D341Med (cell line): ENCODE data around the gene MLPH.

ENCODE experiments used
- DNase-seq: peaks from one replicate; pipeline ENCODE4 v3.0.0; 2012; ENCODE audit warnings: low spot score

Gene MLPH

DNA sequence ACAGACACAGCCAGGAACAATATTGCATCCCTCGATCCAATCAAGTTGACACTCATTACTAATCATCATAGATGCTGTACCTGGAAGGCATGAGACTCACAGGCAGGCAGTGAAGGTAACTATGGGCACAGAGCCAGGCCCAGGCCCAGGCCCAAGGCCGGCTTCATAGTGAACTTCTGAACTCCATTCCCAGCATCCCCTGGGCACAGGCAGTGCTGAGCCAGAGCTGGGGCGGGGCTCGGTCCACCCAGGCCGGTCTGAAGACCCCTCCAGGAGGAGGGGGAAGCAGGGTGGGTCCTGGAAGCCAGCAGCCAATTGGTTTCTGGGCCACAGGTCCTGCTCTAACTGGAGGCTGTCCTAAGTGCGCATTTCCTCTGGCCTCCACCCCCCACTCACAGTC, 37.6 kb downstream of the MLPH start:
- DNase-seq = no peak

- no peak for DNase-seq
Measured at GRCh38 chr2:237525559-237526157, 38.6 kb downstream of the MLPH start.

GRCh38 chr2:237527233-237527632, 40.2 kb downstream of the MLPH start:
- DNase-seq = no peak

- DNase-seq = no peak
Measured at GRCh38 chr2:237527766-237528165, 40.7 kb downstream of the MLPH start.

DNA sequence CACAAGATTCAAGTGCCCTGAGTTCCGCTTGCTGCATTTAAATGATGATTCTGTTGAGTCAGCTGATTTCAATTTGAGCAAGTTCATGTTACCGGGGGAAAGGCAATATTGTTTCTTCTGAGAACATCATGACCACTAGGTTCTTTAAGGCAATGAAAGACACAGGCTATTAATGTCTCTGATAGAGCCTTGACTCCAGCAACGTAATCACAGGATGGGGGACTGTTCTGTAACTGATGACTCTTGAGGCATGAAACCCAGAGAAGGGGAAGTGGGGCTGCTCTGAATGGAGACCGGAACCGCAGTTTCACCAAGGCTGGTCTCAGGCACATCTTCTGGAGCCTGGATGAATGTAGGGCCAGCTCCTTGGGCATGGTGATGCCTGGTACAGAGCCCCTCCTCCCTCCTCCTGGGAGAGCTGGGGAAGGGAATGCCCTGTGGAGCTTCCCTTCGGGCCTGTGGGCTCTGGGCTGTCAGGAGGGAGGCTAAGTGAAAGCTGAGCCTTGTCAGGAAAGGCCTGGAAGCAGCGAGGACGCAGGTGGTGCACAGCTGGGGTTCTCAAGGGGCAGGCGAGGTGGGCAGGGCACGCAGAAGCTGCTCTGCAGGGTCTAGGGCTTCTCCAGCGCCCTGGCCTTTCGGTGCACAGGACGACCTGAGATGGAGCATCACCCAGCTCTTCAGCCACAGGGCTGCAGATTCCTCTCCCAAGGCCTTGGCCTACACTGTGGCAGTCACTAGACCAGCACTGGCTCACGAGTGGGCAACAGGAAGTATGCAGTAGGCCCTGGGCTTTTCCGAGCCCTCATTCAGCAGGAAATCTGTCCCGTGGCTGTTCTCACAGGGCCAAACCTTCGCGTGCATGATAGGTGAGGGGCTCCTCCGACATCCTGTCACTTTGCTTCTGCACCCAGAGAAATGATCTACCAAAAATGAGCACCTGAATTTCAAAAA, 42.7 kb downstream of the MLPH start:
- DNase-seq = no peak

GRCh38 chr2:237530472-237531433, 43.7 kb downstream of the MLPH start:
- no peak for DNase-seq

DNA sequence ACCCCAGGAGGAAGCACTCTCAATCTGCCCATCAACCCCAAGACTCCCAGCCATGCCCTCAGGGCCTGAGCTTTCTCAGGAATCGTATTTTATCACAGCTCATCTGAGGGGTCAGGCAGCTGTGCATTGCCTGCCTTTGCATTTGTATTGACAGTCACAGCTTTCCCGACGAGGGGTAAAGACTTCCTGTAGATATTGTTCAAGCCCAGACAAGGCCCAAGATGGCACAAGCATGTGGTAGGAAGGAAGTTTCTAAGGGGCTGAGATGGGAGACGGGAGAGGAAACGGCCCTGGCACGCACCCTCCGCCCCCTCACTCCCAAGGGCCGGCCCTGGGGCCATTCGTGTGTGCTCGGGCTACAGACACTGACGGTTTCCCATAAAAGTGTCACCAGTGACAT, 45.1 kb downstream of the MLPH start:
- DNase-seq = no peak

DNA sequence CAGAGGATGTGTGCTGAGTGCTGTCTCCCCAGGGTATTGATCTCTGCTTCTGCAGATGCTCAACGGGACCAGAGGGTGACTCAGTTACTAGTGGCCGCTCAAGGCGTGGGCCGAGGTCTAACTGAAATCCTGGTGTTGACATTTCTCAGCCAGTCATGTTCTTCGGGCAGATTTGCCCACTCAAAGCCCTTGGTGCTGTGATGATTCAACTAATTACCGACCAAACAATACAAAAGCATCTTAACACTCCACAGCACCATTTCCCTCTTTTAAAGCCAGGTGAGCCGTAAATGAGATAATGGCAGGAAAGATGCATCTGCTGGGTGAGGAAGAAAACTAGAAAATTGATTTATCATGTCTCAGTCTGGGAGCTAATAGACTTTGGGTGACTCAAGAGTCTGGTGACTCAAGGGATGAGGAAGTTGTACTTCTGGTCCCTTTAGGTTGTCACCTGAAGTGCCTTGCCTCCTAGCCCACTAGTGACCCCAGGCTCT, 46.7 kb downstream of the MLPH start:
- no peak for DNase-seq

DNA sequence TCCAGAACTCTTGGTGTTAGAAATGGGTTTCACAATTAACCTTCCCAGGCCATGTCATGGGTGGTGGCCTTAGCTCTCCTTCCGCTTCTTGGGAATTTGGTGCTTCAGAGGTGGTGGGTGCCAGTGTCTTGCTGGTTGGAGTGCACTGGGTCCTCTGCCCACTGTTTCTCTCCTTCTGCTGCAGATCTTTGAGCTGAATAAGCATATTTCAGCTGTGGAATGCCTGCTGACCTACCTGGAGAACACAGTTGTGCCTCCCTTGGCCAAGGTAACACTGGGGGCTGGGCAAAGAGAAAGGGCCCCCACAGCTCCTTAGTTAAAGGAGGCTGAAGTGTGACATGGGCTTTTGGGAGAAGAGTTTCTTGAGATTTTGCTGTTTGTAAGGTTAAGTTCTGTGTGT, 47.3 kb downstream of the MLPH start:
- no peak for DNase-seq

DNA sequence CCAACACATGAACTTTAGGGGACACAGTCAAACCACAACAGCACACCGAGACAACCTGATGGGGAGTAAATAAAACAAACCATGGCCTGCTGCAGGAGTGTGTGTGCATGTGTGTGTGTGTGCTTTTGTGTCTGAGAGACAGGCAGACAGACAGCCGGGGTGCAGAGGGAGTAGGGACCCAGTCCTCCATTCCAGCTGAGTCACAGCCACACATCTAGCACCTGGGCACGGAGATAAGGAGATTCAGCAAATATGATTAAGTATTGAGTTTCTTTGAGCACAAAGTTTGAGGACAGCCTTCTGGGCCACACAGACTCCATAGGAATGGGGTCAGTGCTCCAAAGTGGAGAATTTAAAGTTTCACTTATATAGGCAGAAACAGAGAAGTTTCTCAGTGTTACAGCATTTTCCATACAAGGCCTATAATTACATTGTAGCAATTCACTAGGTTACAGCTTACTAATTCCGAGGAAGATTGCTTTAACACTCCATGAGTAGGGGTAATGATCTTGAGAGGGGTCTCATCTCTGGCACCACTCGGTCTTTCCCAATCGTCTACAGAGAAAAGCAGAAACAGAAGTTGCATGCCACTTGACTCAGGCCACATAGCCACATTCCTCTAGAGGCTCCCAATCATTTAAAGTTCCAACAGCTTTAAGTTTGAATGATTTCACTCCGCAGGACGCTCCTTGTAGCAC, 48.5 kb downstream of the MLPH start:
- DNase-seq = no peak

DNA sequence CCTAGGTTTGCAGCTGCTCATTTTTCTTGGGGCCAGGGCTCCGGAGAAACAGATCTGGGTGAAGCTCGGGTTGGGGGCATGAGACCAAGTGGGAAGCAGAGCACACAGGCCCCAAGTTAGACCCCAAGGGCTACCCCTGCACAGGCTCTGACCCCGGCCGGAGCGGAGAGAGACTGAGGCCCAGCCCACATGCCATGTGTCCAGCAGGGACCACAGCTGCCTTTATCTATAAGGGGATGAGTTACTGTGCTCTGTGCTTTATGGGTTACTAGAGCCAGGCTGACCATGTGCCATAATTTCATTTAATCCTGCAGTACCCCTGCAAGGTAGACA, 49.0 kb downstream of the MLPH start:
- DNase-seq = no peak

DNA sequence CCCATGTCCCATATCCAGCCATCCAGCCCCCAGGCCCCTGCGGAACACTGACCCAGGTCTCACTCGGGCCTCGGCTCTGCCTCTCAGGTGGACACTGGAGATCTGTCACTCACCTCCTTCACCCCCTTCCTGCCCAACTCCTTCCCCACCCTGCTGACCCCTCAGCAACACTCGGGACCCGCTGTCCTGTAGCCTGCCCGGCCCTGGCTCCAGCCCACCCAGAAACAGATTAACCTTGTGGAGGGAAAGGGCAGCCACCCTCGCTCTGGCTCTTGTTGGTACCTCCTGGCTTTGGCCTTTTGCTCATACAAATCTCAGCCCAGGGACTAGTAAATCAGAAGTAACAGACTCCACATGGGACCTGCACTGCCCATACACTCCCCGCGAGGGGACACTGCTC, 49.6 kb downstream of the MLPH start:
- DNase-seq = no peak

DNA sequence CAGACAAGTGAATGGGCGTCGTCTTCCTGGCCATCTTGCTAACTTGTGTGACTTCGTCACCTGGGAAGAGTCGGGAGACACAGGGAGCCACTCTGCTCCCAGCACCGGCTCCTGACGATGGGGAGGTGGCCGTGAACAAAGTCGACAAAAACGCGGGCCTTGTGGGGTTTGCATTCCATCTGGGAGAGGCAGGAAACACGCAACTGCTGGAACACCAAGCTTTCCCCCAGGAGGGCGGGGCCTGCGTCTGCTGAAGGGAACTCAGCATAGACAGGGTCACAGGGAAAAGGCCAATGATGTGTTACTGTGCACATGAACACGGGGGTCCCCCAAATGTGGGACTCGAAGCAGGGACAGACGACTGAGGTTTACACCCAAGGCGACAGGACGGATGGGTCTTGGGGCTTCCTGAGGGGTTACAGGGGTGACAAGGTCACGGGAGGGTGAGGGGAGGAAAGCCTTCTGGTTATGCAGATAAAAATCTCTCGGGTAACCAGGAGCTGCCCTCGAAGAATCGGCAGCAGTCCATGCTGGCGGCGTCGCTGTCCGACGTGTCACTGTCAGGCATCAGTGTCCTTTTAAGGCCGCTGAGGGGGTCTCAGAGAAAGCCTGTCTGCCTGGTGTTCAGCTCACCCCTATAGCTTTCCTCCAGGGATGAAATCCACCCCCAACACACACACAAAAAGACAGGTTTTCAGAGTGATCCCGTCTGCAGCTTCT, 51.1 kb downstream of the MLPH start:
- DNase-seq = no peak

- DNase-seq = no peak
Measured at GRCh38 chr2:237538901-237539300, 51.9 kb downstream of the MLPH start.

GRCh38 chr2:237539681-237540080, 52.6 kb downstream of the MLPH start:
- DNase-seq = no peak

GRCh38 chr2:237540223-237540775, 53.2 kb downstream of the MLPH start:
- no peak for DNase-seq

GRCh38 chr2:237540823-237541222, 53.8 kb downstream of the MLPH start:
- DNase-seq = no peak

GRCh38 chr2:237541243-237541642, 54.2 kb downstream of the MLPH start:
- no peak for DNase-seq

- DNase-seq = no peak
Measured at GRCh38 chr2:237542001-237542704, 55.1 kb downstream of the MLPH start.
